Fibroblast of peridontal ligament (primary cell): Measurements from ENCODE around the gene RNF144A.

ENCODE experiments used
- DNase-seq: peaks from one replicate; pipeline ENCODE4 v3.0.0-alpha.2; 2010; ENCODE audit errors: extremely low read depth

RNF144A gene

DNA sequence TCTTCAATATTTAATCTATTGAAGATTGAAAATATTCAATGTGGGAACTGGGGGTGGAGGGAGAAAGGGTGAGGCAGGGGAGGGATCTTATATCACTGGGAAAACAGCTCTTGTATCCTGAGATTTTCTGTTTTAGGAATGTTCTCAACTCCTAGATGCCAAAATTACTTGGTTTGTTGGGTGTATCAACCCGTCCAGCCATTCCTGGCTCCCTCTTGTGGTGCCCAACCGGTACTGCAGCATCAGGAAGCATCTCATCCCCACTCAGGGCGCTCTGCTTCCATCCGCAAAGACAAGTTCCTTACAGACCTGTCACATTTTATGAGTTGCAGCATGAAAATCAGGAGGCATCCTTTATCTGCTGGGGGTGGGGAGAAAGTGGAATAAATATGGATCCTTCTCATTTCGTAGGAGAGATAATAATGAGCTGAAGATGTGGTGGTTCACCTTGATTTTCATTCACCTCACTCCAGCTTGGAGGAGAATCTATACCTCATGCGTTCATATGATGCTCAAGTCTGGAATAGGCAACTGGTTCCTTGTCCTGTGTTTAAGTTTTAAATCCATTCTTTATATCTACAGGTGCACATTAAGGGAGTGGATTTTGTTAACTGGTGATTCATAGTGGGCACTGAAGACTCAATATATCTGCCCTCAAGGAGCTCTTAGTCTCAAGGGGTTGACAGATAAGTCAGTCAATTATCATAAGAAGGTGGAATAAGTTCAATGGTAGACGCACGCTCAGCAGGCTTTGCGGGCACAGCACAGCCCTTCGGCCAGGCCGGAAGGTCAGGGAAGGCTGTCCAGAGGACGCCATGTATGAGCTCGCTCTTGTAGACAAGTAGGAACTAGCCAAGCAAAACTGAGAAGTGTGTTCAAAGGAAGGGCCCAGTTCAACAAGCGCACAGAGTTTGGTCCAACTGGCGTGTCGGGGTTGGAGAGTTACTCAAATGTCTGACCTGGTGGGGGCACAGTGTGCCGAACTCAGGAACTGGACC lies 127.3 kb downstream of the RNF144A start:
- DNase-seq = peak; percentile 74

DNA sequence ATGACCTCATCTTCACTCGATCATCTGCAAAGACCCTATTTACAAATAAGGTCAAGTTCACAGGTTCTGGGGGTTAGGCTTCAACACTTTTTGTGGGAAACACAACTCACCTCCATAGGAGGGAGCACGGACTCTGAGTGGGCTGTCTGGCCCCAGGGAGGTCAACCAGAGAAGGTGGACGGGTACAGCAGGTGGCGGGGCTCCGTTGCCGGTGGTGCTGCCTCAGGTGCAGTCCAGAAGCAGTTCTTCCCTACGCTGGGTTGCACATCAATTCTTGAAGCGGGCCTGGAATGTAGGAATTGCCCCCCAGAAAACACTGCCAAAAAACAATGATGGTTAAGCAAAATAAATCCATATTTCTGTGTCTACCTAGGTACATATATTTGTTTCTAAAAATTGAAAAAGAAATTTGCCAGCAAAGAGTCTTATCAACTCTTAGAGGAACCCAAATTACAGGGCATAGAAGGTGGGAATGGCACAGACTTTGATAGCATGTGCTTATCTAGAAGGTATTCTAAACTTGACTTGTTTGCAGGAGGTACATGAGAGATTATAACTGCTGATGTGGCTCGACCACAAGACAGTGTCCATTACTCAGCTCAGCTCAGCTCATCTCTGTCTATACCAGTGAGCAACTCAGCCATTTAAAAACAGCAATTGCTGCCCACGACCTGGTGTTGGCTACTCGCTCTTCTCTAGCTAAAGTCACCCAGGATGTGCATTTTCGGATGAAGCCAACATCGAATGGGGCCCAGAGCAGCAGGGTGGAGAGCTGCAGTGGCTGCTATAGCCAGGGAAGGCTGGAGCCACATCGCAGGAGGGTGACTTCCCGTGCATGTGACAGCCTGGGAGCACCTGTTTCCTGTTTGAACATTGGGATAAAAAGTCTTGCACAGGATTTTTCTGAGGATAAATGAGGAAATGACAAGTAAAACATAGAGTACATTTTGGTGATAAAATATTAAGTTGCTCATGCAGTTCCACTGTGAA lies 128.7 kb downstream of the RNF144A start:
- no peak for DNase-seq

DNA sequence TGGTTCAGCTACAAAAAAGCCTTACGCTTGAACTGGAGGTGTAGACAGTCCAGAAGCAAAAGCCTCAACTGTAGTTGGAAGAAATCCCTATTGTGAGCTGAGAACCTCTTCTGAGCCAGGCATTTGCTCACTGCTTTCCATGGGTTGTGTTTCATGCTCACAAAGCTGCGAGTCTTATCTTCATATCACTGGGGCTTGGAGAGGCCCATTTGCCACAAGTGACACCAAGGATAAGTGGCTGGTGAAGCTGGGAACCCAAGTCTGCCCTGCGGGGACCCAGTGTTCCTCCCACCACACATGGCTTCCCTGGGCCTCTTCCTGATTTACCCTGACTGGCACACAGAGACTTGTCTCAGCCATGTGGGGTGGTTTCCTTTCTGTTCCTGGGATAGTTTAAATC lies 130.4 kb downstream of the RNF144A start:
- DNase-seq = no peak

DNA sequence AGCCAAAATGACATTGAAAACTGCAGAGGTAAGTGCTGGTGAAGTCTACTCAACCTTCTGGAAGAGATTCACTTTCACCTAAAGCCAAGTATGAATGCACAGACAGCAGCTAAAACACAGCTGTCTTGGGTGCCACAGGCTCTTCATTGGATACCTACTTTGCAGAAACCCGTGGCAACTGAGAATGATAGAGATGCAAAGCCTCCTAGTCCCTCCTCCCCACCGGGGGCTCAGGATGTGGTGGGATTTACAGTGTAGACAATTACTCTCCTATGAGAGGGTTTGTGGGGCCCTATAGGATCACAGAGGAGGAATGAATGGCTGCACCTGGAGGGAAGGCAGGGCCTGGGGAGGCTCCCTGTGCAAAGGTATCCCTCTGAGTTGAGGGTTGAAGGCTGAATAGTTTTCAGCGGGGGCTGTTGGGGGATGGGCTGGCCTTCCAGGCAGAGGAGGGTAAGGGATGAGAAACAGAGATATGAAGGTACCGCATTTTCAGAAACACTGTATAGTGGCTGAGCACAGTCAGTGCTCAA lies 131.6 kb downstream of the RNF144A start:
- no peak for DNase-seq

GRCh38 chr2:7052404-7052803 lies 135.2 kb downstream of the RNF144A start:
- DNase-seq = no peak

- no peak for DNase-seq
These were observed 136.5 kb downstream of the RNF144A start for GRCh38 chr2:7053650-7054265.

DNA sequence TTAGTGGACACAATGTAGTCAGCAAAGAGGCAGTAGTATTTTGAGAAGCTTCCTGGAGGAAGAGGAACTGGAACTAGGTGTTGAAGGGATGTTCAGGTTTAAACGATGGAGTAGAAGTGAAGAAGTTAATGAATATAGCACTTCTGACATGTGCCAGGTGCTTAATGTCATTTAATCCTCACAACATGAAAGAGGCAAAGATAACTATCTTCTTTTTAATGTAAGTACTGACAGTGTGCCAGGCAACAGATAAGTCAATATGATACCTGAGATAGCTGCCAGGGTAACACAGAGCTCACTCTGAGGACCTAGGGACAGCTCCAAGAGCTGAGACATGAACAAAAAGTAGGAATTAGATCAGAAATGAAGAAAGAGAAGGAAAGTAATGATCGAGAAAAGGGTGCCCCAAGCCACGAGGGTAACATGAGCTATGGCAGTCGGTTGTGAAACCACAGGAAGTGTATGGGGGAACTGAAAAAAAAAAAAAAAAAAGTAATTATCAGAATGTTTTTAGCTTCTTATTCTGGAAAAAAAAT lies 140.7 kb downstream of the RNF144A start:
- DNase-seq = no peak

- DNase-seq = no peak
These were observed 142.9 kb downstream of the RNF144A start for GRCh38 chr2:7060156-7060555.

GRCh38 chr2:7060631-7061449 lies 143.6 kb downstream of the RNF144A start:
- no peak for DNase-seq

GRCh38 chr2:7061450-7061789 lies 144.2 kb downstream of the RNF144A start:
- no peak for DNase-seq

GRCh38 chr2:7061921-7062320 lies 144.7 kb downstream of the RNF144A start:
- DNase-seq = no peak

- DNase-seq = no peak
These were observed 146.6 kb downstream of the RNF144A start for GRCh38 chr2:7063789-7064188.

GRCh38 chr2:7068457-7068856 lies 151.2 kb downstream of the RNF144A start:
- no peak for DNase-seq

DNA sequence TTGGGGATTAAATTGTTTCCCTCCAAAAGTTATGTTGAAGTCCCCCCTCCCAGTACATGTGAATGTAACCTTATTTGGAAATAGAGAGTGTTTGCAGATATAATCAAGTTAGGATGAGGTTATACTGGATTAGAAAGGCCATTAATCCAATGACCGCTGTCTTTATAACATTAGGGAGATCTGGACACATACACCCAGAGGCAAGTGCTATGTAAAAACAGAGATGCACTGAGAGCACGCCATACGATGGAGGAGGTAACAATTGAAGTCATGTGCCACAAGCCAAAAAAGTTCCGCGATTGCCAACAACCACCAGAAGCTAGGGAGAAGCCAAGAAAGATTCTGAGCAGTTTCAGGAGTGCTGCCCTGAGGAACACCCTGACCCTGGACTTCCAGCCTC lies 153.3 kb downstream of the RNF144A start:
- DNase-seq = no peak

DNA sequence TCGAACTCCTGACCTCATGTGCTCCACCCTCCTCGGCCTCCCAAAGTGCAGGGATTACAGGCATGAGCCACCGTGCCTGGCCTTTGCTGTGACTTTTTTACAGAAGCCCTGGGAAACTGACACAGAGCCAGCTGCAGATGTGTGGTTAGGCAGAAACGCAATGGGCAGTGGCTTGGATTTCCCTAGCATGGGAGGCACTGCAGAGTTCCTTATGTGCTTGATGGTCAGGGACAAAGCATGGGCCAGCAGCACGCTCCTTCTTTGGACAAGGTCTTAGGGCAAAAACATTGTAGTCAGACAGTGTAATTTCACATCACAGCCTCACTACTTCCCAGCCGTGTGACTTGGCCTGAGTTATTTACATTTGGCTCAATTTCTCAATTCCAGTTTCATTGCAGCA lies 153.9 kb downstream of the RNF144A start:
- DNase-seq = no peak

GRCh38 chr2:7071916-7072556 lies 154.8 kb downstream of the RNF144A start:
- no peak for DNase-seq

- peak; percentile 18 for DNase-seq
These were observed 156.7 kb downstream of the RNF144A start for GRCh38 chr2:7073901-7074300.

DNA sequence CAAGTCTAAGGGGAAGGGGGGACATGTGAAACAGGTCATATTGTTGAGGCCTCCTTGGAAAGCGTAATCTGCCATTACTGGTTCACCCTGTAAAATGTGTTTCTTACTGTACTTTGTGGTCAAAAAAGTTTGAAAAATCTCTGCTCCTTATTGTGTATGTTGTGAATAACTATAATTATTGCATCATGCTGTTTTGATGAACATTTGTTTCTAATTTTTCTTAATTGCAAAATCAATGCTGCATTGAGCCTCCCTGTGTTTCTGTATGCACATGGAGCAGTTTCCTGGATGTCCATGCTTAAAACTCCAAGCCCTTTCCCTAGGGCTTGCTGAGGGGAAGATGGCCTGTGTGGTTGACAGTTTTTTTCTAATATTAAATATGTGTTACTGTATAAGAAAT lies 158.6 kb downstream of the RNF144A start:
- no peak for DNase-seq

DNA sequence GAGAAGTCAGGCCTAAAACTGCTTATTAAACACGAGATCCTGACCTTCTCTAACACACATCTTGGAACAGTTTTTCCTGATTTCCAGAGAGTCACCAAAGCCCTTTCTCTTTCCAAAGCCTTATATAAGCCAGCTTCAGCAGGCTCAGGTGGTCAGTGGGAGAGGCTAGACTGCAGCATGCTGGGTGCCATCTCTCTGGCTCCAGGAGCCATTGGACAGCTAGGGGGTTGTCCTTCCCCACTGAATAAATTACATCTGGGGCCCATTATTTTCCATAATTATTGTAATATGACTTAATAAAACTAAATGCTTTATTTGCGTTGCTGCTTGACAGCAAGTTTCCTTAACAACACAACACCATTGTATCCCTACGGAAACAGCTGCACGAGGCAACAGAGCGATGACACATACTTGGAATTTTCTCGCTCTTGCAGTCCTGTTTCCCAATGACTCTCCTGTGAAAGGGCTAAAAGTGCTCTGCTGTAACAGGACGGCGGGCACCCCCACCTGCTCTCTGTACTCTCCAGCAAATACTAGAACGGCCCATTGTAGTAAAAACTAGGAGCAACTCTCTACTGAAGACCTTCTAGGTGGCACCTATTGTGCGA lies 160.6 kb downstream of the RNF144A start:
- no peak for DNase-seq
